Left hindlimb (tissue), 1 donor: ENCODE measurements around the gene ELK3.
"Not testable (repeated sequence)": the region's sequence is repeated elsewhere in the genome, so short reads cannot be mapped to it uniquely, and the experiment has no call there.

ENCODE experiments used
- DNase-seq: peaks from one replicate; pipeline ENCODE4 v3.0.0-alpha.2; 2018

Gene ELK3

DNA sequence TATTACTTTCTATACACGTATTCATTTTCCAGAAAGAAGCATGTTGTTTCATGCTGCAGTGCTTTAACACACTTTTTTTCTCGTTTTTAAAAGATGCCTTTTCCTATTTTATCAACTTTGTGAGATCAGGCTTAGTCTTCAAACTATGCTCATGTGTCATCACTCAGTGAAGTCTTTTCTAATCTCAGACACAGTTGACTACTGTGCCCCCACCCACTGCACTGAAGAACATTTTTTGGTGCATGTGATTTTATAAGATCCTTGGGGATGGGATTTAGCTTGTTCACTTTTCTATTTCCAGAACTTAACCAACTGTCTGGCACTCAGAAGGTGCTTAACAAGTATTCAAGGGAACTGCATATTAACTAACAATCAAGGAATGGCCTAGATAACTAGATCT lies 120.5 kb downstream of the ELK3 start:
- no peak for DNase-seq

- DNase-seq, result not testable (repeated sequence)
Measured at GRCh38 chr12:96315741-96316481, 121.7 kb downstream of the ELK3 start.

- not testable (repeated sequence) for DNase-seq
Measured at GRCh38 chr12:96317801-96318200, 123.6 kb downstream of the ELK3 start.
